A673 (cell line): ENCODE data around the gene GTPBP6.

Source experiments
- EZH2 ChIP-seq: fragments of 200-600 bp; sonication (generic); IDR thresholded peaks from 2 replicates; pipeline ENCODE4 v1.6.1; 2017; ENCODE audit warnings: borderline replicate concordance, low read depth, mild to moderate bottlenecking, mixed read lengths, antibody characterized with exemption, low read length; ENCODE audit not compliant: poor library complexity, severe bottlenecking
- TF ChIP-seq, protein P1 (sequence below): fragments of 300-800, 200-600 bp; sonication (generic); conservative IDR thresholded peaks from 2 replicates; pipeline ENCODE4 v1.5.1; 2017; ENCODE audit warnings: low read depth, mild to moderate bottlenecking, antibody characterized with exemption, low read length, moderate library complexity, mixed read lengths

DNA sequence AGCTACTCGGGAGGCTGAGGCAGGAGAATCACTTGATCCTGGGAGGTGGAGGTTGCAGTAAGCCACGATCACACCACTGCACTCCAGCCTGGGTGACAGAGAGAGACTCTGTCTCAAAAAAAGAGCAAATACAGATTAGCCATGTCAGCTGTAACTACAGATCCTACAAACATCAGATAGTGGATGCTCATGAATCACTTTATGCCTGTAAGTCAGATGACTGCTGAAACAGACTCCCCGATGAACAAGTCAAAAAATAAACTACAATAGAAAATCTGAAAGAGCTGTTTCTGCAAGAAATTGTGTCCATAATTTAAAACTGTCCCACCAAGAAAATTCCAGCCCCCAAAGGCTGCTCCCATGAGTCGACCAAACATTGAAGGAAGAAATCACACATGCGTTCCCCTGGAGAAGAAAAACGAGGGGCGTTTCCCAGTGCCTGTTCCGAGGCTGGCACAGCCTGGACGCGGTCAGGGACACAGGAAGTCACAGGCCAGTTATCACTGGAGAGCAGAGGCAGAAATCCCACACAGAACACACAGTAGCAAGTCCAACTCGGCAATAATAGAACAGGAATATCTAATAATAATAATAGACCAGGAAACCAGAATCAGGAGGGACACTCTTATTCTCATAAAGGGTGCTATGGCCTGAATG, 30.0 kb upstream of the GTPBP6 start:
- TF ChIP-seq, protein P1, sequence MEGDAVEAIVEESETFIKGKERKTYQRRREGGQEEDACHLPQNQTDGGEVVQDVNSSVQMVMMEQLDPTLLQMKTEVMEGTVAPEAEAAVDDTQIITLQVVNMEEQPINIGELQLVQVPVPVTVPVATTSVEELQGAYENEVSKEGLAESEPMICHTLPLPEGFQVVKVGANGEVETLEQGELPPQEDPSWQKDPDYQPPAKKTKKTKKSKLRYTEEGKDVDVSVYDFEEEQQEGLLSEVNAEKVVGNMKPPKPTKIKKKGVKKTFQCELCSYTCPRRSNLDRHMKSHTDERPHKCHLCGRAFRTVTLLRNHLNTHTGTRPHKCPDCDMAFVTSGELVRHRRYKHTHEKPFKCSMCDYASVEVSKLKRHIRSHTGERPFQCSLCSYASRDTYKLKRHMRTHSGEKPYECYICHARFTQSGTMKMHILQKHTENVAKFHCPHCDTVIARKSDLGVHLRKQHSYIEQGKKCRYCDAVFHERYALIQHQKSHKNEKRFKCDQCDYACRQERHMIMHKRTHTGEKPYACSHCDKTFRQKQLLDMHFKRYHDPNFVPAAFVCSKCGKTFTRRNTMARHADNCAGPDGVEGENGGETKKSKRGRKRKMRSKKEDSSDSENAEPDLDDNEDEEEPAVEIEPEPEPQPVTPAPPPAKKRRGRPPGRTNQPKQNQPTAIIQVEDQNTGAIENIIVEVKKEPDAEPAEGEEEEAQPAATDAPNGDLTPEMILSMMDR: no peak
- no peak for TF ChIP-seq EZH2
